ENCODE data around the gene MTHFD1.

MTHFD1 gene

DNA sequence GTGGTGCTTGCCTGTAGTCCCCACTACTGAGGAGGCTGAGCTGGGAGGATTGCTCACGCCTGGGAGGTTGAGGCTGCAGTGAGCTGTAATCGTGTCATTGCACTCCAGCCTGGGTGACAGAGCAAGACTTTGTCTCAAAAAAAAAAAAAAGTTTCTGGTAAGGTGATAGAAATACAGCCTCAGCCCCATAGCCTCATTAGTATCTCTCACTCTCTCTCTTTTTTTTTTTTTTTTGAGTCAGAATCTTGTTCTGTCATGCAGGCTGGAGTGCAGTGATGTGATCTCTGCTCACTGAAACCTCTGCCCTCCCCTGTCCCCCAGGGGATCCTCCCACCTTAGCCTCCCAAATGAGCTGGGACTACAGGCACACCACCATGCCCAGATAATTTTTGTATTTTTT, 19.2 kb downstream of the MTHFD1 start:
- TF ChIP-seq, protein P1, sequence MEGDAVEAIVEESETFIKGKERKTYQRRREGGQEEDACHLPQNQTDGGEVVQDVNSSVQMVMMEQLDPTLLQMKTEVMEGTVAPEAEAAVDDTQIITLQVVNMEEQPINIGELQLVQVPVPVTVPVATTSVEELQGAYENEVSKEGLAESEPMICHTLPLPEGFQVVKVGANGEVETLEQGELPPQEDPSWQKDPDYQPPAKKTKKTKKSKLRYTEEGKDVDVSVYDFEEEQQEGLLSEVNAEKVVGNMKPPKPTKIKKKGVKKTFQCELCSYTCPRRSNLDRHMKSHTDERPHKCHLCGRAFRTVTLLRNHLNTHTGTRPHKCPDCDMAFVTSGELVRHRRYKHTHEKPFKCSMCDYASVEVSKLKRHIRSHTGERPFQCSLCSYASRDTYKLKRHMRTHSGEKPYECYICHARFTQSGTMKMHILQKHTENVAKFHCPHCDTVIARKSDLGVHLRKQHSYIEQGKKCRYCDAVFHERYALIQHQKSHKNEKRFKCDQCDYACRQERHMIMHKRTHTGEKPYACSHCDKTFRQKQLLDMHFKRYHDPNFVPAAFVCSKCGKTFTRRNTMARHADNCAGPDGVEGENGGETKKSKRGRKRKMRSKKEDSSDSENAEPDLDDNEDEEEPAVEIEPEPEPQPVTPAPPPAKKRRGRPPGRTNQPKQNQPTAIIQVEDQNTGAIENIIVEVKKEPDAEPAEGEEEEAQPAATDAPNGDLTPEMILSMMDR (IDR thresholded peaks at IDR 0.05; ENCODE audit: poor library complexity, severe bottlenecking) = no peak
- Histone ChIP-seq H3K27me3 (ENCODE audit: insufficient read depth, poor library complexity, severe bottlenecking) (no peaks in the 10 kb centered on the region), H3K36me3 (ENCODE audit: low read depth) (peaks cover 76% of the 10 kb centered on the region), H3K27ac (ENCODE audit: poor library complexity, severe bottlenecking) (no peak overlapping the region), H3K4me1 (ENCODE audit: insufficient read depth, poor library complexity, severe bottlenecking) (no peaks in the 10 kb centered on the region), H3K9me3 (ENCODE audit: severe bottlenecking) (no peaks in the 10 kb centered on the region), H3K4me3 (ENCODE audit: severe bottlenecking) (no peak overlapping the region)
- DNase-seq (ENCODE audit: low spot score) (no peak), ATAC-seq (ENCODE audit: low read depth) (no peak)

DNA sequence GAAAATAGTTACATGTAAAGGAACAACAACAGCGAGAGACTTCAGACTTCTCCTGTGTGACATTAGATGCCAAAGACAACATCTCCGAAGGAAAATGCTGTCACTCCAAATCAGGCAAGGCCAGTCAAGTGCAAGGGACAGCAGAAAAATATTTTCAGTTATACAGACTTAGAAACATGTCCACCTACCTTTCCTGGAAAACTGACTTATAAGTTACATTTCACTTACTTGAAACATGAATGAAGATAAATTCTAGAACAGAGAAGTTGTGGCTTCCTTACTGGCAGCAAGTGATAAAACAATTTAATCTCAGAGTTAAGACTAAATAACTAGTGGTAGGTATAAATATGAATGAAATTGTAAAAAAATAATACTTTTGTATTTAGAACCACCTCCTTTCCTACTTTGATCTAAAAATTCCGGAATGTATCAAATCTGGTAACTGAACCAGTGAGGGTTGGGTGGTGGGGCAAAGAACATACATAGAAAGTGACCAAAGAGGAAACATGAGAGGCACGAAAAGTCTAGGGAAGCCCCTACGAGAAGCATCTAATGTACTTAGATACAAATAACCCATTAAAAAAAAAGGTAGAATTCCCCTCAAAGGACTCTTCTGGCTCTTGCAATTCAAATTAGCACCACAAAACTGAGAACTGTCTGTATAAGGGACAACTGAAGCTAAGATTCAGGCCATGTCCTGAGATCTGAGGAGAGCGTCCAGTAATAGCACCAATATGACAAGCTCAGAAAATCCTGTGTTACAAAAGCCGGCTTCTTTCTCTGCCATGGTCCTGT, 21.2 kb downstream of the MTHFD1 start:
- DNase-seq (ENCODE audit: low spot score) (no peak), ATAC-seq (ENCODE audit: low read depth) (no peak)
- Histone ChIP-seq H3K9me3 (ENCODE audit: severe bottlenecking) (no peaks in the 10 kb centered on the region), H3K27me3 (ENCODE audit: insufficient read depth, poor library complexity, severe bottlenecking) (no peaks in the 10 kb centered on the region), H3K4me1 (ENCODE audit: insufficient read depth, poor library complexity, severe bottlenecking) (no peaks in the 10 kb centered on the region), H3K27ac (ENCODE audit: poor library complexity, severe bottlenecking) (no peak overlapping the region), H3K4me3 (ENCODE audit: severe bottlenecking) (no peak overlapping the region), H3K36me3 (ENCODE audit: low read depth) (peaks cover 76% of the 10 kb centered on the region)
- TF ChIP-seq, protein P1 (IDR thresholded peaks at IDR 0.05; ENCODE audit: poor library complexity, severe bottlenecking) = no peak

DNA sequence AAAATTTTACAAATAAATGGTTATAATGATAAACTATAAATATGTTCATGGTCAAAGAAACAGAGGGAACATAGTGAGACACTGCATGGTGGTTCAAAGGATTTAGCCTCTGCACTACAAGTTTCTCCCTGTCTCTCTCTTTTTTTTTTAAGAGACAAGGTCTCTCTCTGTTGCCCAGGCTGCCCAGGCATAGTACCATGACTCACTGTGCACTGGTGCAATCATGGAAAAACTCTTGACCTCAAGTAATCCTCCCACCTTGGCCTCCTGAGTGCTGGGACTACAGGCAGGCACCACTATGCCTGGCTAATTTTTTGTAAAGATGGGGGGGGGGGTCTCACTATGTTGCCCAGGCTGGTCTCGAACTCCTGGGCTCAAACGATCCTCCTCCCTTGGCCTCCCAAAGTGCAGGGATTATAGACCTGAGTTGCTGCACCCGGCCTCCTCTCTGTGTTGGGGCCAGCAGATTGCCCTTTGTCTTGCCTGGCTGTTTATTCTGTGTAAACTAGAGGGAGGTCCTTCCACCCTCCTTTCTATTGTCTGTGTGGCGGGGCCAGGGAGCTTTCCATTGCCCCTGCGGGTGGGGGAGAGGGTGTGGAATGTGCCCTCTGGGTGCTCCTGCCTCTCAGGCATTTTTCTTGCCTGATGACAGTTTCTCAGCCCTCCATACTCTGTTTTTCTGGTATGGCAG, 22.1 kb downstream of the MTHFD1 start:
- peak; percentile 75 for ATAC-seq (ENCODE audit: low read depth)

DNA sequence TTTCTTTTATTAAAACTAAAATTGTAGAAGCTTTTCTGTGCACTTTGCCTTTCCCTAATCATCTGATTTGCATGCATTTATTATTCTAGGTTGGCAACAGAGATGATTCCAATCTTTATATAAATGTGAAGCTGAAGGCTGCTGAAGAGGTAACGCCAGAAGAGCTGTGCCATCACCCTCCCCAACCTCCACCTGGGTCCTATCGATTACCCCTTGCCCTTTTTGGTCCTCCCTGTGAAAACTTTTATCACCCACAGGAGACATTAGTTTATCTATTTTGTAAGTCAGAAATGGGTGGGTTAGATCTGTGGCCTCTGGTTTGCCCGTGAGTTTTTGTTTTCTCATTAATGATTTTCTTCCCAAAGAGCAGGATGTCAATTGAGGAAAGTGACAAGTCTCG, 22.8 kb downstream of the MTHFD1 start:
- H3K9me3 ChIP-seq (ENCODE audit: severe bottlenecking) = no peaks in the 10 kb centered on the region
- no peaks in the 10 kb centered on the region for H3K27me3 ChIP-seq (ENCODE audit: insufficient read depth, poor library complexity, severe bottlenecking)
- no peak overlapping the region for H3K27ac ChIP-seq (ENCODE audit: poor library complexity, severe bottlenecking)
- no peak overlapping the region for H3K4me3 ChIP-seq (ENCODE audit: severe bottlenecking)
- DNase-seq (ENCODE audit: low spot score) (no peak), ATAC-seq (ENCODE audit: low read depth) (no peak)
- peaks cover 78% of the 10 kb centered on the region for H3K36me3 ChIP-seq (ENCODE audit: low read depth)
- no peaks in the 10 kb centered on the region for H3K4me1 ChIP-seq (ENCODE audit: insufficient read depth, poor library complexity, severe bottlenecking)
- TF ChIP-seq, protein P1 (IDR thresholded peaks at IDR 0.05; ENCODE audit: poor library complexity, severe bottlenecking) = no peak

More for the DNA sequence above, 22.1 kb downstream of the MTHFD1 start:
- Histone ChIP-seq H3K27me3 (ENCODE audit: insufficient read depth, poor library complexity, severe bottlenecking) (no peaks in the 10 kb centered on the region), H3K9me3 (ENCODE audit: severe bottlenecking) (no peaks in the 10 kb centered on the region), H3K4me3 (ENCODE audit: severe bottlenecking) (no peak overlapping the region), H3K4me1 (ENCODE audit: insufficient read depth, poor library complexity, severe bottlenecking) (no peaks in the 10 kb centered on the region), H3K36me3 (ENCODE audit: low read depth) (peaks cover 76% of the 10 kb centered on the region), H3K27ac (ENCODE audit: poor library complexity, severe bottlenecking) (no peak overlapping the region)
- TF ChIP-seq, protein P1 (IDR thresholded peaks at IDR 0.05; ENCODE audit: poor library complexity, severe bottlenecking) = no peak
- no peak for DNase-seq (ENCODE audit: low spot score)

DNA sequence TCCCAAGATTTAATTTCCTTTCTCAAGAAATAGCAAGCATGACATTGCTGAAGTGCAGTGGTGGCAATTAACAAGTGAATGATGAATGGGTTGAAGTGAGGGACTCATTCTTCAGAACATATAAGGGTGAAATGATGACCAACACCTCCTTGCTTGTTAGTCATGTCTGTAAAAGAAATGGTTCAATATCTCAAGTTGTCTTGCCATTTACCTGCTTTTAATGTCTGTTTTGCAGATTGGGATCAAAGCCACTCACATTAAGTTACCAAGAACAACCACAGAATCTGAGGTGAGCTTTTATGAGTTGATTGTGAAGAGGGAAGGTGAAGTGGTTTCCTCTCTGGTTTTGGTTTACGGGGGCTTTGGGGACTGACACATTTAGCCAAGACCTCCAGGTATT, 24.1 kb downstream of the MTHFD1 start:
- peaks cover 78% of the 10 kb centered on the region for H3K36me3 ChIP-seq (ENCODE audit: low read depth)
- TF ChIP-seq, protein P1 (IDR thresholded peaks at IDR 0.05; ENCODE audit: poor library complexity, severe bottlenecking) = no peak

More for the DNA sequence above, 24.1 kb downstream of the MTHFD1 start:
- H3K27me3 ChIP-seq (ENCODE audit: insufficient read depth, poor library complexity, severe bottlenecking) = no peaks in the 10 kb centered on the region
- no peak overlapping the region for H3K27ac ChIP-seq (ENCODE audit: poor library complexity, severe bottlenecking)
- H3K9me3 ChIP-seq (ENCODE audit: severe bottlenecking) = no peaks in the 10 kb centered on the region
- H3K4me1 ChIP-seq (ENCODE audit: insufficient read depth, poor library complexity, severe bottlenecking) = no peaks in the 10 kb centered on the region
- ATAC-seq (ENCODE audit: low read depth) (no peak), DNase-seq (ENCODE audit: low spot score) (no peak)
- H3K4me3 ChIP-seq (ENCODE audit: severe bottlenecking) = no peak overlapping the region
